Measurements from ENCODE around the gene SLC17A7.

The SLC17A7 gene

GRCh38 chr19:49438261-49438660, 3.1 kb downstream of the SLC17A7 start:
- no peak for DNase-seq (ENCODE audit: extremely low read depth, low read depth)
- H3K4me3 ChIP-seq (replicated peaks; ENCODE audit: low read depth, low read length) = no peak overlapping the region
- no peak for TF ChIP-seq CTCF (IDR thresholded peaks at IDR 0.05; ENCODE audit: low read depth, low read length, missing control alignments)

DNA sequence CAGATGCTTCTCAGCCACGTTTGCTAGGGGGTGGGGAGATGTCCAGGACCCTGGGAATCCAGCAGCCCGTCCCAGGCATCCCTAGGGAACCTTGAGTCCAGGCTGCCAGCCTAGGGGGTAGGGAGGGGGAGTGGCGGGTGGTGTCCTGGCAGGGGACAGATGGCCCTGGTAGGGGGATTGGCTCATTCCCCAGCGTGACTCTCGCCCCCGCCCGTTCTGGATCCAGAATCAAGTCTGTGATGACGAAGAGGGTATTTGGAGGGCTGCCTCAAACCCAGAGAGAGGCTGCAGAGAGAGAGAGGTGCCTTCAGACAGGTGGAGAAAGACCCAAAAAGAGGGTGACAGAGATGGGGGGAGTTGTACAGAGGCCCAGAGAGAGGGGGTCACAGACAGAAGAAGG, 4.1 kb downstream of the SLC17A7 start:
- no peak for DNase-seq (ENCODE audit: extremely low read depth, low read depth)
- no peak for TF ChIP-seq CTCF (IDR thresholded peaks at IDR 0.05; ENCODE audit: low read depth, low read length, missing control alignments)
- H3K4me3 ChIP-seq (replicated peaks; ENCODE audit: low read depth, low read length) = no peak overlapping the region

- no peak overlapping the region for H3K4me3 ChIP-seq (replicated peaks; ENCODE audit: low read depth, low read length)
- no peak for DNase-seq (ENCODE audit: extremely low read depth, low read depth)
- no peak for TF ChIP-seq CTCF (IDR thresholded peaks at IDR 0.05; ENCODE audit: low read depth, low read length, missing control alignments)
These were observed 4.8 kb downstream of the SLC17A7 start for GRCh38 chr19:49436381-49437017.

DNA sequence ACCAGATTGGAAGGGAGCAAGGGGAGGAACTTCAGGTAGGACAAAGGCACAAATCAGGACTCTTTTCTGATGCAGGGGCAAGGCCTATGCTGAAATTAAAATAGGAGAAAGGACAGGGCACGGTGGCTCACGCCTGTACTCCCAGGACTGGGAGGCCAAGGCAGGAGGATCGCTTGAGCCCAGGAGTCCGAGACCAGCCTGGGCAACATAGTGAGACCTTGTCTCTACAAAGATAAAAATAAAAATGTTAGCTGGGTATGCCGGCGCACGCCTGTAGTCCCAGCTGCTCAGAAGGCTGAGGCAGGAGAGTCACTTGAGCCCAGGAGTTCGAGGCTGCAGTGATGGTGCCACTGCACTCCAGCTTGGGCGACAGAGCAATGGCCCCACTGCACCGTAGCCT, 5.7 kb downstream of the SLC17A7 start:
- no peak for TF ChIP-seq CTCF (IDR thresholded peaks at IDR 0.05; ENCODE audit: low read depth, low read length, missing control alignments)
- DNase-seq (ENCODE audit: extremely low read depth, low read depth) = no peak
- H3K4me3 ChIP-seq (replicated peaks; ENCODE audit: low read depth, low read length) = no peak overlapping the region

DNA sequence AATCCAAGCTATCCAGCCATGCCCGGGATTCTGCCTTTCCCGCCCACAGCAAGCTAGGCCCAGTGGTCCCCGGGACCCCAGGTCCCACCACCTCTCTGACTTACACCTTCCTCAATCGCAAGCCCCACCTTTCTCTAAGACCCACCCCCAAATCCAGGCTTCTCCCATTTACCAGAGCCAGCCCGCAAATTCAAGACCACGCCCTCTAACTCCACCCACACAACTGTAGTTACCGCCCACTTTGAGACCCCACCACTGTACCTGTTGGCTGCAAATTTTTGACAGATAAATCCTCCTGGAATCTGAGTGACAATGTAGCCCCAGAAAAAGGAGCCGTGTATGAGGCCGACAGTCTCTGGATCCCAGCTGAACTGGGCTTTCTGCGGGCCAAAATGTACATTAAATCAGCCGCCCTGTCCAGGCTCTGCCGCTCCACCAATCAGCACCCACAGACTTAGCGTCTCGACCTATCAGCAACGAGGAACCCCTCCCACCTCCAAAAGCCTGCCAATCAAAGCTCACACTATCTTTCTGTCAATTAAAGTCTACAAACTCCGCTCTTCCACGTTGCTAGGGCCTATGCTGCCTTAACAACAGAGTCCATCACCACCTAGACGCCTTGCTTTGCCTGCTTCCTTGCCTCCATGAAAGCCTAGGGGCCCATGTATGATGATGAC, 6.3 kb downstream of the SLC17A7 start:
- DNase-seq (ENCODE audit: extremely low read depth, low read depth) = no peak
- no peak for TF ChIP-seq CTCF (IDR thresholded peaks at IDR 0.05; ENCODE audit: low read depth, low read length, missing control alignments)
- H3K4me3 ChIP-seq (replicated peaks; ENCODE audit: low read depth, low read length) = no peak overlapping the region

- no peak for TF ChIP-seq CTCF (IDR thresholded peaks at IDR 0.05; ENCODE audit: low read depth, low read length, missing control alignments)
- DNase-seq (ENCODE audit: extremely low read depth, low read depth) = no peak
- no peak overlapping the region for H3K4me3 ChIP-seq (replicated peaks; ENCODE audit: low read depth, low read length)
These were observed 8.0 kb downstream of the SLC17A7 start for GRCh38 chr19:49433240-49433901.
